B cell (primary cell): ENCODE measurements around the gene CAMK2B. TPM values are rescaled to one million over a fixed set of nuclear protein-coding genes. Genes with fewer than 3 reads are reported as not detected.

ENCODE experiments used
- ATAC-seq: fragments of 200-7000 bp; cut with Tn5 transposase; one replicate; pipeline ENCODE4 v1.10.0; 2021; ENCODE audit warnings: low read depth, mild to moderate bottlenecking, moderate number of reproducible peaks, moderate library complexity
- CTCF ChIA-PET: fragments of 350-600 bp; sonication (Branson Sonifier 250); formaldehyde crosslinking; loops from one replicate; lab custom pipeline; 2021; ENCODE audit warnings: antibody characterized with exemption, inconsistent platforms; lab: Charles Lee
- POLR2A ChIA-PET: fragments of 350-600 bp; sonication (Branson Sonifier 250); formaldehyde crosslinking; loops from one replicate; lab custom pipeline; 2021; ENCODE audit warnings: antibody characterized with exemption; lab: Charles Lee
- DNase-seq: peaks from one replicate; pipeline ENCODE4 v3.0.0; 2013
- H2AFZ ChIP-seq: 2 replicates; pipeline ENCODE4 v1.6.1; 2012; ENCODE audit warnings: mild to moderate bottlenecking, low read depth, low read length; ENCODE audit not compliant: insufficient read depth, poor library complexity, severe bottlenecking
- H3K27ac ChIP-seq, 2 donors: 1 replicate in 1 of 2; 2 replicates in 1 of 2; pipeline ENCODE4 v1.5.1; 2012 to 2013; ENCODE audit warnings: low read length in 2 of 2, mild to moderate bottlenecking in 2 of 2, moderate library complexity in 1 of 2
- H3K27me3 ChIP-seq, 4 experiments: fragments of 200-600 bp in 1 of 4; sonication (generic) in 1 of 4; replicated peaks in 1 of 4; 1 replicate in 2 of 4; 2 replicates in 2 of 4; pipeline versions ENCODE4 v1.6.1 to v1.7.0; 2013 to 2016; ENCODE audit warnings: low read length in 3 of 4, mild to moderate bottlenecking in 2 of 4, mixed read lengths in 1 of 4, moderate library complexity in 1 of 4; ENCODE audit not compliant: insufficient read depth in 4 of 4, control insufficient read depth in 3 of 4; ENCODE audit errors: control extremely low read depth in 1 of 4
- H3K36me3 ChIP-seq, 2 experiments: replicated peaks in 1 of 2; 1 replicate in 1 of 2; 2 replicates in 1 of 2; pipeline versions ENCODE4 v1.6.1 to v1.7.1; 2013; ENCODE audit warnings: low read length in 1 of 2; ENCODE audit not compliant: insufficient read depth in 2 of 2, control insufficient read depth in 1 of 2; ENCODE audit errors: control extremely low read depth in 1 of 2, extremely low read depth in 1 of 2
- H3K4me1 ChIP-seq, 2 donors: fragments of 200-600 bp in 1 of 2; sonication (generic) in 1 of 2; 1 replicate in 1 of 2; 2 replicates in 1 of 2; pipeline versions ENCODE4 v1.5.1 to v1.6.1; 2013 to 2017; ENCODE audit warnings: low read length in 2 of 2; ENCODE audit not compliant: control insufficient read depth in 2 of 2, insufficient read depth in 2 of 2
- H3K4me2 ChIP-seq: replicated peaks from 2 replicates; pipeline ENCODE3; 2012; ENCODE audit warnings: mild to moderate bottlenecking, low read depth, low read length; ENCODE audit not compliant: poor library complexity, severe bottlenecking
- H3K4me3 ChIP-seq, 5 experiments: fragments of 200-600 bp in 1 of 5; sonication (generic) in 1 of 5; 1 replicate in 3 of 5; 2 replicates in 2 of 5; pipeline versions ENCODE4 v1.5.1 to v1.7.0; 2011 to 2016; ENCODE audit warnings: low read length in 4 of 5, mild to moderate bottlenecking in 4 of 5, low read depth in 2 of 5, control low read depth in 1 of 5, moderate library complexity in 1 of 5; ENCODE audit not compliant: insufficient read depth in 1 of 5; ENCODE audit errors: control extremely low read depth in 1 of 5, extremely low read depth in 1 of 5
- H3K79me2 ChIP-seq: fragments of 200-600 bp; sonication (generic); one replicate; pipeline ENCODE4 v1.6.0; 2016; ENCODE audit warnings: low read length; ENCODE audit not compliant: control insufficient read depth, insufficient read depth
- H3K9ac ChIP-seq: fragments of 200-600 bp; sonication (generic); 2 replicates; pipeline ENCODE4 v1.6.1; 2017; ENCODE audit warnings: mild to moderate bottlenecking, low read length, moderate library complexity
- H3K9me3 ChIP-seq, 3 donors: one replicate each; pipeline versions ENCODE4 v1.6.1 to v1.7.1; 2013; ENCODE audit warnings: low read length in 2 of 3; ENCODE audit not compliant: control insufficient read depth in 2 of 3, insufficient read depth in 1 of 3; ENCODE audit errors: control extremely low read depth in 1 of 3
- H4K20me1 ChIP-seq: 2 replicates; pipeline ENCODE4 v1.6.0; 2012; ENCODE audit warnings: mild to moderate bottlenecking, low read length; ENCODE audit not compliant: insufficient read depth, control insufficient read depth, poor library complexity, severe bottlenecking
- H3K27ac Mint-ChIP-seq: one replicate; pipeline ENCODE4 v1.8.0; 2021; ENCODE audit warnings: mixed read lengths
- H3K27me3 Mint-ChIP-seq: one replicate; pipeline ENCODE4 v1.8.0; 2021; ENCODE audit warnings: mixed read lengths
- H3K4me1 Mint-ChIP-seq: one replicate; pipeline ENCODE4 v1.8.0; 2021; ENCODE audit warnings: mixed read lengths
- H3K4me3 Mint-ChIP-seq: one replicate; pipeline ENCODE4 v1.8.0; 2021; ENCODE audit warnings: mixed read lengths
- H3K9me3 Mint-ChIP-seq: one replicate; pipeline ENCODE4 v1.8.0; 2022; ENCODE audit warnings: mixed read lengths; ENCODE audit not compliant: insufficient read depth
- EZH2 ChIP-seq: IDR thresholded peaks from 2 replicates; pipeline ENCODE4 v1.6.1; 2012; ENCODE audit warnings: borderline replicate concordance, low read depth, mild to moderate bottlenecking, moderate library complexity, low read length; ENCODE audit not compliant: insufficient read depth, poor library complexity, severe bottlenecking
- WGBS: methylation state at CpG from one replicate; pipeline ENCODE4 v1.1.5; 2013; ENCODE audit warnings: missing lambda C conversion rate; ENCODE audit not compliant: insufficient coverage; 5-methylcytosine and 5-hydroxymethylcytosine counted together
- intact Hi-C: fragments of 100-400 bp; cut with micrococcal nuclease; formaldehyde crosslinking; loops from one replicate; pipeline ENCODE4 v1.10.0; 2022
- polyA plus RNA-seq: library from polyadenylated mRNA; depleted of rRNA; stranded (reverse); fragments of >200 nt; gene quantifications from 2 replicates; pipeline ENCODE4 v1.2.3, GENCODE V29; 2012
- total RNA-seq, 2 donors: library from RNA; stranded (reverse); fragments of 120-200 nt in 1 of 2; gene quantifications; 1 replicate in 1 of 2; 2 replicates in 1 of 2; pipeline versions ENCODE4 v1.2.3 to v1.2.4, GENCODE V29; 2013 to 2022
- TF ChIP-seq, protein P1 (sequence below): fragments of 200-600 bp; IDR thresholded peaks from one replicate; pipeline ENCODE4 v1.8.0; 2022; ENCODE audit warnings: antibody characterized with exemption, mild to moderate bottlenecking

Gene CAMK2B
- total and polyA plus RNA-seq, 2 donors (not counting 1 experiment from before 2014, with no cell fraction given), result 0.42 TPM; not detected in 1

DNA sequence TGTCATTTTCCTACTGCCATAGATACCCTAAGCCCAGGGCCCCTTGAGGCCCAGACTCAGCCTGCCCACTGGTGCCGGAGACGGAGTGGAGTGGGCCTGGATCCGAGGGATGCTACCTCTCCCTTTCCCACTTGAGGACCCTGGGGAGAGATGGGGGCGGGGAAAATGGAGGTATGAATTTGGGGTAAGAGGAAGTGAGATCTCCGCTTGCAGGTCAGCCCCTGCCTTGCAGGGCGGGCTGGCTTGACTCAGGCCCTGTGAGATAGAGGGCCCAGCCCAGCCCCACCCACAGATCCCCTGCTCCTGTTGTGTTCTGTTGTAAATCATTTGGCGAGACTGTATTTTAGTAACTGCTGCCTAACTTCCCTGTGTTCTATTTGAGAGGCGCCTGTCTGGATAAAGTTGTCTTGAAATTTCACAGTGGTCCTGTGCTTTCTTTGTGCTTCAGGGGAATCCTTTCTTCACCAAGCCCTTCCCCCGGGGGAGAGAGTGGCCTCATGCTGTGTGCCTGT lies 111.5 kb downstream of the CAMK2B start:
- Histone ChIP-seq H3K4me1 (peaks cover 0 to 10% of the 10 kb centered on the region in 2 donors), H3K4me2 (no peak overlapping the region), H3K27ac (peak overlapping the region in 1 of 2 donors; percentile 3), H4K20me1 (no peaks in the 10 kb centered on the region), H3K36me3 (peaks cover 0 to 47% of the 10 kb centered on the region in 2 experiments), H3K9me3 (no peaks in the 10 kb centered on the region), H2AFZ (no peak overlapping the region), H3K4me3 (no peak overlapping the region), H3K9ac (no peak overlapping the region), H3K79me2 (no peaks in the 10 kb centered on the region), H3K27me3 (no peaks in the 10 kb centered on the region)
- no peak for DNase-seq
- intact Hi-C loops, result no loop called here
- H3K4me3 Mint-ChIP-seq, result no peak overlapping the region
- ChIA-PET CTCF (interaction anchor here (1.1 kb wide), 1 partner anchor 262 kb away, joined by 3 read pairs; no protein-coding TSS in a partner anchor), POLR2A (no interaction called here)
- WGBS, result 69% methylated on average over 3 of the region's 9 CpGs
- ATAC-seq, result no peak
- peaks cover 12% of the 10 kb centered on the region for H3K4me1 Mint-ChIP-seq
- H3K27me3 Mint-ChIP-seq, result no peaks in the 10 kb centered on the region
- no peak for TF ChIP-seq EZH2
- TF ChIP-seq, protein P1, sequence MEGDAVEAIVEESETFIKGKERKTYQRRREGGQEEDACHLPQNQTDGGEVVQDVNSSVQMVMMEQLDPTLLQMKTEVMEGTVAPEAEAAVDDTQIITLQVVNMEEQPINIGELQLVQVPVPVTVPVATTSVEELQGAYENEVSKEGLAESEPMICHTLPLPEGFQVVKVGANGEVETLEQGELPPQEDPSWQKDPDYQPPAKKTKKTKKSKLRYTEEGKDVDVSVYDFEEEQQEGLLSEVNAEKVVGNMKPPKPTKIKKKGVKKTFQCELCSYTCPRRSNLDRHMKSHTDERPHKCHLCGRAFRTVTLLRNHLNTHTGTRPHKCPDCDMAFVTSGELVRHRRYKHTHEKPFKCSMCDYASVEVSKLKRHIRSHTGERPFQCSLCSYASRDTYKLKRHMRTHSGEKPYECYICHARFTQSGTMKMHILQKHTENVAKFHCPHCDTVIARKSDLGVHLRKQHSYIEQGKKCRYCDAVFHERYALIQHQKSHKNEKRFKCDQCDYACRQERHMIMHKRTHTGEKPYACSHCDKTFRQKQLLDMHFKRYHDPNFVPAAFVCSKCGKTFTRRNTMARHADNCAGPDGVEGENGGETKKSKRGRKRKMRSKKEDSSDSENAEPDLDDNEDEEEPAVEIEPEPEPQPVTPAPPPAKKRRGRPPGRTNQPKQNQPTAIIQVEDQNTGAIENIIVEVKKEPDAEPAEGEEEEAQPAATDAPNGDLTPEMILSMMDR, result no peak
- peak overlapping the region; percentile 76 for H3K27ac Mint-ChIP-seq
- no peaks in the 10 kb centered on the region for H3K9me3 Mint-ChIP-seq

DNA sequence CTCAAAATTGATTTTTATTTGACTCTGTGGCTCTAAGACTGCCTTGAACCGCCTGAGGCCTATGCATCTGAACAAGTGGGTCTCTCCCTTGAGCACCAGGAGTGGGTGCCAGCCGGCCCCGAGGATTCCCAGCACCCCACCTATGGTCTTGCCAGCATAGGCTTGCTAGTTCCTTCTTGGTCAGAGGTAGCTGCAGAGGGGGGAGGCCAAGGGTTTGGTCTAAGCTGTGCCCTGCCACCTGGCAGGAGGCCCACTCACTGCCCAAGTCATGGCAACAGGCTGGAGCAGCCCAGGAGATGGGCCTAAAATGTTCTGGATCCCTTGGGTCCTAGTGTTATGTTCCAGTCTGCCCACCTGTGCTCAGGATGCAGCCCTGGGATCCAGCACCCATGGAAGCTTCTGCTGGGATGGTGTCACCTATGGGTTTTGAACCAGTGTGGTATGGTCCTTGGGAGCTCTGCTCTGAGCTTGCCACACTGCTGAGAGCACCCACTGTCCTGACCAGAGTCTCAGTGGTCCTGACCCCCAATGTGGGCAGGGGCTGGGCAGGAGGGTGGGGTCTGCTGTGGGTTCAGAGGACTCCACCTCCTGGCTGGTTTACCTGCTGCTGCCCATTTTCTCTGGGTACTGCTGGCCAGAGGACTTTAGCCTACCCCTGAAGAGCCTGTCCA lies 112.1 kb downstream of the CAMK2B start:
- no peak for DNase-seq

More for the DNA sequence above, 112.1 kb downstream of the CAMK2B start:
- no peak for TF ChIP-seq EZH2
- TF ChIP-seq, protein P1, result no peak
- H3K27ac ChIP-seq, result no peak overlapping the region
- no peaks in the 10 kb centered on the region for H3K9me3 ChIP-seq
- Mint-ChIP-seq H3K27ac (peak overlapping the region; percentile 76), H3K9me3 (no peaks in the 10 kb centered on the region), H3K4me1 (peaks cover 12% of the 10 kb centered on the region), H3K27me3 (no peaks in the 10 kb centered on the region), H3K4me3 (no peak overlapping the region)
- no peak for ATAC-seq
- peaks cover 0 to 53% of the 10 kb centered on the region in 2 experiments for H3K36me3 ChIP-seq
- no peak overlapping the region for H2AFZ ChIP-seq
- H4K20me1 ChIP-seq, result no peaks in the 10 kb centered on the region
- no peak overlapping the region for H3K4me2 ChIP-seq
- H3K4me1 ChIP-seq, result peaks cover 0 to 10% of the 10 kb centered on the region in 2 donors
- ChIA-PET POLR2A (no interaction called here), CTCF (no interaction called here)
- no peak overlapping the region for H3K9ac ChIP-seq
- intact Hi-C loops, result no loop called here
- no peaks in the 10 kb centered on the region for H3K27me3 ChIP-seq
- no peak overlapping the region for H3K4me3 ChIP-seq
- H3K79me2 ChIP-seq, result peaks cover 2% of the 10 kb centered on the region
- WGBS, result 89% methylated on average over 1 of the region's 3 CpGs
